Esophagus muscularis mucosa (tissue), 3 donors: ENCODE results near the gene VAPB.

Experiments
- POLR2A ChIP-seq: fragments of 450-650 bp; IDR thresholded peaks from one replicate; pipeline ENCODE4 v1.6.1; 2017; ENCODE audit warnings: antibody characterized with exemption, moderate library complexity, mild to moderate bottlenecking, low read depth
- POLR2AphosphoS5 ChIP-seq, 2 donors: sonication (generic); formaldehyde crosslinking; IDR thresholded peaks; one replicate each; pipeline ENCODE4 v1.6.1; 2017; ENCODE audit warnings: antibody characterized with exemption in 2 of 2
- TF ChIP-seq, protein P1 (sequence below), 3 experiments: fragments of 200-600 bp in 2 of 3; fragments of 450-650 bp in 1 of 3; sonication (generic) in 2 of 3; IDR thresholded peaks; one replicate each; pipeline ENCODE4 v1.5.1; 2017 to 2019; ENCODE audit warnings: antibody characterized with exemption in 3 of 3, mild to moderate bottlenecking in 2 of 3, moderate library complexity in 1 of 3

DNA sequence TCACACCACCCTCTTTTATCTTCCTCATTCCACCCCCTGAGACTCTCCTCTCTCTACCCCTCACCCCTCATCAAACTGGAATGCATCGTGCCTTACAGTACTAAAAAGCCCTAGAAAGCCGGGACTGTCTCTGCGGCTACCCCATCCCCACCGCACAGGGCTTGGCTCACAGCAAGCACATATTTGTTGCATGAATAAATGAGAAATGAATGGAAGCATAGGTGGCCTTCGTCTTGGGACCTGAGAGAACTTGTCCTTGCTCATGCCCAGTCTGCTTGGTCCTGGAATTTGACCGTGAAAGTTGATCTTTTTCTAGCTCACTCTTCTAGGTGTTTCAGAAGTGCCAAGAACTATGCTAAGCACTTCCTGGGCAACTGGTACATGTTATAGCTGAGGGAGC is 72.9 kb downstream of the VAPB start:
- TF ChIP-seq, protein P1, sequence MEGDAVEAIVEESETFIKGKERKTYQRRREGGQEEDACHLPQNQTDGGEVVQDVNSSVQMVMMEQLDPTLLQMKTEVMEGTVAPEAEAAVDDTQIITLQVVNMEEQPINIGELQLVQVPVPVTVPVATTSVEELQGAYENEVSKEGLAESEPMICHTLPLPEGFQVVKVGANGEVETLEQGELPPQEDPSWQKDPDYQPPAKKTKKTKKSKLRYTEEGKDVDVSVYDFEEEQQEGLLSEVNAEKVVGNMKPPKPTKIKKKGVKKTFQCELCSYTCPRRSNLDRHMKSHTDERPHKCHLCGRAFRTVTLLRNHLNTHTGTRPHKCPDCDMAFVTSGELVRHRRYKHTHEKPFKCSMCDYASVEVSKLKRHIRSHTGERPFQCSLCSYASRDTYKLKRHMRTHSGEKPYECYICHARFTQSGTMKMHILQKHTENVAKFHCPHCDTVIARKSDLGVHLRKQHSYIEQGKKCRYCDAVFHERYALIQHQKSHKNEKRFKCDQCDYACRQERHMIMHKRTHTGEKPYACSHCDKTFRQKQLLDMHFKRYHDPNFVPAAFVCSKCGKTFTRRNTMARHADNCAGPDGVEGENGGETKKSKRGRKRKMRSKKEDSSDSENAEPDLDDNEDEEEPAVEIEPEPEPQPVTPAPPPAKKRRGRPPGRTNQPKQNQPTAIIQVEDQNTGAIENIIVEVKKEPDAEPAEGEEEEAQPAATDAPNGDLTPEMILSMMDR (IDR thresholded peaks at IDR 0.05), result no peak
- TF ChIP-seq POLR2AphosphoS5 (IDR thresholded peaks at IDR 0.05) (no peak), POLR2A (no peak)
